GM18951 (cell line): ENCODE data around the gene OTOP1.

Source experiments
- POLR2A ChIP-seq: IDR thresholded peaks from 4 replicates; pipeline ENCODE4 v1.6.1; 2011; ENCODE audit warnings: mild to moderate bottlenecking; ENCODE audit not compliant: insufficient read length, insufficient read depth; ENCODE audit errors: extremely low read depth
- in situ Hi-C: fragments of 300-500 bp; cut with MboI; formaldehyde crosslinking; loops from one replicate; pipeline ENCODE4 v1.12.0; 2022; ENCODE audit warnings: low sequenced_read_pairs, mixed read lengths, inconsistent platforms; ENCODE audit not compliant: unreplicated experiment

Gene OTOP1, protein sequence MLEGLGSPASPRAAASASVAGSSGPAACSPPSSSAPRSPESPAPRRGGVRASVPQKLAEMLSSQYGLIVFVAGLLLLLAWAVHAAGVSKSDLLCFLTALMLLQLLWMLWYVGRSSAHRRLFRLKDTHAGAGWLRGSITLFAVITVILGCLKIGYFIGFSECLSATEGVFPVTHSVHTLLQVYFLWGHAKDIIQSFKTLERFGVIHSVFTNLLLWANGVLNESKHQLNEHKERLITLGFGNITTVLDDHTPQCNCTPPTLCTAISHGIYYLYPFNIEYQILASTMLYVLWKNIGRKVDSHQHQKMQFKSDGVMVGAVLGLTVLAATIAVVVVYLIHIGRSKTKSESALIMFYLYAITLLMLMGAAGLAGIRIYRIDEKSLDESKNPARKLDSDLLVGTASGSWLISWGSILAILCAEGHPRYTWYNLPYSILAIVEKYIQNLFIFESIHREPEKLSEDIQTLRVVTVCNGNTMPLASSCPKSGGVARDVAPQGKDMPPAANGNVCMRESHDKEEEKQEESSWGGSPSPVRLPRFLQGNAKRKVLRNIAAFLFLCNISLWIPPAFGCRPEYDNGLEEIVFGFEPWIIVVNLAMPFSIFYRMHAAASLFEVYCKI

DNA sequence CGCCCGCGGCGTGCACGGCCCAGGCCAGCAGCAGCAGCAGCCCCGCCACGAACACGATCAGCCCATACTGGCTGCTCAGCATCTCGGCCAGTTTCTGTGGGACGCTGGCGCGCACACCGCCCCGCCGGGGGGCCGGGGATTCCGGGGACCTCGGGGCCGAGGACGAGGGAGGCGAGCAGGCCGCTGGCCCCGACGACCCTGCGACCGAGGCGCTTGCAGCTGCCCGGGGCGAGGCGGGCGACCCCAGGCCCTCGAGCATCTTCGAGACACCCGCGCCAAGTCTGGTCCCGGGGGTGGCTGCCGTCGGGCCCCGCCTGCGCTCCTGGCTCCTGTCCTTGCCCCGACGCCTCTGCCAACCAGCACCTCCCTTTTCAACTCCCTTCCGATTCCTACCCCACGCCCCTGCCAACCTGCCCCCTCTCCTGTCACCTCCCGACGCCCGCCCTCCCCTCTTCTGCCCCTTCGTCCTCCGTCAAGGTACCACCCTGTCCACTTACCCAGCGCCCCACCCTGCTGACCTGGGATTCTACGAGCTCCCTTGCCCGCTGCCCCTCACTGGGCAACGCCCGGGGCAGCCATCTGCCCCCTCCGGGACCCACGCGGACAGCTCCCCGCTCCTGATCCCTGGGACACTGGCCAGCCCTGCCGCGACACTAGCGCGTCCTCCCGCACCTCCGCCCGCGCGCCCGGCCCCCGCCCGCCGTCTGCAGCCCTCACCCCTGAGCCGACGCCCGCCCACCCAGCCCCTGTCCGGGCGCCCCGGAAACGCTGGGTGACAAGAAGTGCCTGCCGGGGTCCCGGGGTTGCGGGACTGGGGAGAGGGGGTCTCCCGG is at the start of gene OTOP1:
Gene OTOP1 (minus strand): TSS at position 324 of the 833 bp plus-strand sequence. CDS start 65 bp downstream, at position 259.
- no peak for TF ChIP-seq POLR2A
- in situ Hi-C loops = no loop called here

DNA sequence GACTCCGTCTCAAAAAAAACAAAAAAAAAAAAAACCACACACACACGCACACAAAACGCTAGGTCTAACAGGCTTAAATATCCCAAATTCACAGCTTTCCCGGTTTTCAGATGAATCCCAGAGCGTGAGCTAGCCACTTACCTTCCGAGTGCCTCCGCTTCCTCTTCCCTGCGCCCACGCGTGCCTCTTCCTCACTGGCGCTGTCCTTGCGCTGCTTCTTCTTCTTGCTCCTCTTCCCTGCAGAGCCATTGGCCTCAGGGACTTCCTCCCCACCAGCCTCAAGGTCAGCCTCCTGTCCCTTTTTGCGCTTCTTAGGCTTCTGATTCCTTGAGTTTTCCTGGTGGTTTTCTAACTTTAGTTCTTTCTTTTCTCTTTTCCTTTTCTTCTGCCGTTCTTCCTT is 47.5 kb upstream of the OTOP1 start:
- TF ChIP-seq POLR2A = no peak
- in situ Hi-C loops = no loop called here

GRCh38 chr4:4271912-4272311 is 45.2 kb upstream of the OTOP1 start:
- TF ChIP-seq POLR2A = no peak
- in situ Hi-C loops = no loop called here

DNA sequence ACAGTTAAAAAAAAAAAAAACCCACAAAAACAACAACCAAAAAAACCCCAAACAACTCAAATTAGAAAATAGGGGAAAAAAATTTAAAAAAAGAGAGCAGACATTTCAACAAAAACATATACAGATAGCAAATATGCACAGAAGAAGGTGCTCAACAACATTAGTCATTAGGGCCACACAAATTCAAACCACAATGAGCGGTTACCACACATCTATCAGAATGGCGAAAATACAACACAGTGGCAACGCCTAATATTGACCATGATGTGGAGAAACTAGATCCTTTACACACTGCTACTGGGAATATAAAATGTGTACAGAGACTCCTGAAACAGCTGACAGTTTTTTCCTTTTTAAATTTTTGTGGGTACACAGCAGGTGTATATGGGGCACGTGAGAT is 43.8 kb upstream of the OTOP1 start:
- TF ChIP-seq POLR2A = no peak
- in situ Hi-C loops = no loop called here

- in situ Hi-C loops = no loop called here
- no peak for TF ChIP-seq POLR2A
Observed at GRCh38 chr4:4269856-4270255, 43.1 kb upstream of the OTOP1 start.

GRCh38 chr4:4269331-4269731 is 42.6 kb upstream of the OTOP1 start:
- in situ Hi-C loops = no loop called here

DNA sequence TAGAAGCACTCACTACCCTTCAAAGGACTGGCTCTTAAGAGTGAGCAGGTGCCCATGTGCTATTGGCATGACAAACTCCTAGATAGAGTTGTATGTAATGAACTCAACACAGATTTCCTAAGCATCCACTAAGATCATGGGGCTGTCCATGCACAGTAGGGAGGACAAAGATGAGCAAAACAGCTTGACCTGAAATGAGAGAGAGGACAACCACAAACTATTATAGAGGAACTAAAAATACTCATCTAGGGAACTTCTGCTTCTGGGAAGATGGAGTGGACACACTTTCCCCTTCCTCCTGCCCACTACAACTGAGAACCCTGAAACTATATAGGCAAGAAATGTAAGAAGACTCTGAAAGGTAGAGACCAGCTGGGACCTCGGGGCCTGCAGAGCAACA is 42.0 kb upstream of the OTOP1 start:
- no peak for TF ChIP-seq POLR2A
- in situ Hi-C loops = no loop called here

More at GRCh38 chr4:4269331-4269731, 42.6 kb upstream of the OTOP1 start:
- TF ChIP-seq POLR2A = no peak

- in situ Hi-C loops = no loop called here
Observed at GRCh38 chr4:4267981-4268380, 41.3 kb upstream of the OTOP1 start.

GRCh38 chr4:4260185-4260751 is 33.5 kb upstream of the OTOP1 start:
- in situ Hi-C loops = no loop called here
- TF ChIP-seq POLR2A = no peak

More at GRCh38 chr4:4267981-4268380, 41.3 kb upstream of the OTOP1 start:
- no peak for TF ChIP-seq POLR2A

DNA sequence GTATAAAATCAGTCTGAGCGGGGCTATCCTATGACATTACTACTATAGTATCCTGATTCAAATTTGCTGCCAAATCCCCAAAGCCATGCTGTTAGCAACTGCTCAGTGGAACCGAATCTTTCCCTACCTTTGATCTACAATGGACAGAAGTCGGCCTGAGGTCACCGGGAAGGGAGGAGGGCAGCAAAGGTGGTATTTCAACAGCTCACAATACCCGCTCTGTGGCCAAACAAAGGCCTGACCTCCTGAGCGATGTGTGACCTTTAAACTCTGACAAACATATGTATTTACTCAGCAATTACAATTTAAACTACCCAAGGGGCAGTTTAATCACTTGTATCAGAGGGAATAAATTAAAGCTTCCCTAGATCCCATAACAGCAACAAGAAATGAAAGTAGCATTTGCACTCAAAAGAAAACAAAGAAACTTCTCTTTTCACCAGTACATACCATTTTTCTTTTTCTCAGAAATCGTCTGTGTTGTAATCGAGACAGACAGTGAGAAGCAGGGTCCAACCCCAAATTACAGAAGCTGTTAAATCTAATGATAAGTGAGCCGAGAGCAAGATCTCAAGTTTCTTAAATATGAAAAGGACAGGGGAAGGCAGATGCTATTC is 32.9 kb upstream of the OTOP1 start:
- in situ Hi-C loops = loop anchor here (10.0 kb wide), 1 partner anchor 75 kb away; no protein-coding TSS in a partner anchor
- TF ChIP-seq POLR2A = no peak

DNA sequence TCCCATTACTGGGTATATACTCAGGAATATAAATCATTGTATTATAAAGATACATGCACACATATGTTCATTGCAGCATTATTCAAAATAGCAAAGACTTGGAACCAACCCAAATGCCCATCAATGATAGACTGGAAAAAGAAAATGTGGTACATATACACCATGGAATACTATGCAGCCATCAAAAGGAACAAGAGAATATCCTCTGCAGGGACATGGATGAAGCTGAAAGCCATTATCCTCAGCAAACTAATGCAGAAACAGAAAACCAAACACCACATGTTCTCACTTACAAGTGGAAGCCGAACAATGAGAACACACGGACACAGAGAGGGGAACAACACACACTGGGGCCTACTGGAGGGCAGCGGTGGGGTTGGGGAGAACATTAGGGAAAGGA is 31.0 kb upstream of the OTOP1 start:
- in situ Hi-C loops = loop anchor here (10.0 kb wide), 1 partner anchor 77 kb away; no protein-coding TSS in a partner anchor

DNA sequence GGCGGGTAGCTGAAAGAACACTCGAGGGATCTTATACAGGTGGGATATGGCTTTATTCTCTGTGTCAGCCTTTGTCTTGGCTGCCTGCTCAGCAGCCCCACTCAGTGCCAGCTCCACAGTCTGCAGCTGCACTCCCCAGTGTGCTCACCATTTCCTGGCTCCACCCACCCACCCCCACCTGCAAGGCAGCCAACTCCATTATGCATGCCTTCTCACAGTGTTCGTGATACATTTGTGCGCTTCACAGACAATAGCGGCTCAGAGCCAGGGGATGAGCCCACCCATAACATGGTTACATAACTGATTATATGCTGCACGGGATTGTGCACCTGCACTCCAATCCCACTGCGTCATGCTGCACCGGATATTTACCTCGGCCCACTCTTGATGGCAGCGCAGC is 30.1 kb upstream of the OTOP1 start:
- in situ Hi-C loops = loop anchor here (10.0 kb wide), 1 partner anchor 78 kb away; no protein-coding TSS in a partner anchor
- no peak for TF ChIP-seq POLR2A

DNA sequence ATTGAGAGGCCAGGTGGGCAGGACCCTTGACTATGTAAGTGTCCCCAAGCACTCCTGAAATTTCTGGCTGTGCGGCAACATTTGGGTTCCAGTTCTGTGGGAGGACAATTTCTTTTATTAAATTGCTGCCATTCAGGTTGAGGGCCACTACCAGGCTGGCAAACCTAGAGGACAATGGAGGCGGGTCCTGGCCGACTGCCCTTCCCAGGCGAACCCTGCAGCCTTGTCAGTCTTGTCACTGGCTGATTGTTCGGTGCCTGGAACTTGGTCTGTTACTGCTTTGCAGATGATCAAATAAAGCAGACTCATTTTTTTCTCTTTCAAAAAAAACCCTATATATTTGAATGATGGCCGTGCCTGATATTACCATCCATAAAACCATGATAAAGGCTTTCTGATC is 27.9 kb upstream of the OTOP1 start:
- in situ Hi-C loops = loop anchor here (10.0 kb wide), 1 partner anchor 80 kb away; no protein-coding TSS in a partner anchor
- TF ChIP-seq POLR2A = no peak

GRCh38 chr4:4254199-4254598 is 27.5 kb upstream of the OTOP1 start:
- in situ Hi-C loops = loop anchor here (10.0 kb wide), 1 partner anchor 81 kb away; no protein-coding TSS in a partner anchor
- TF ChIP-seq POLR2A = no peak
